Gastroesophageal sphincter (tissue), 3 donors: ENCODE measurements around the gene RFPL4A.

ENCODE experiments used
- EP300 ChIP-seq: sonication (generic); formaldehyde crosslinking; IDR thresholded peaks from one replicate; pipeline ENCODE4 v1.6.1; 2017; ENCODE audit warnings: antibody characterized with exemption, mild to moderate bottlenecking
- POLR2A ChIP-seq, 2 donors: fragments of 450-650 bp; IDR thresholded peaks; one replicate each; pipeline ENCODE4 v1.6.1; 2017; ENCODE audit warnings: antibody characterized with exemption in 2 of 2, mild to moderate bottlenecking in 2 of 2, moderate library complexity in 1 of 2
- TF ChIP-seq, protein P1 (sequence below), 4 experiments: fragments of 200-600 bp in 2 of 4; fragments of 450-650 bp in 2 of 4; sonication (generic) in 1 of 4; IDR thresholded peaks; one replicate each; pipeline ENCODE4 v1.5.1; 2017 to 2019; ENCODE audit warnings: antibody characterized with exemption in 4 of 4, mild to moderate bottlenecking in 2 of 4, moderate library complexity in 2 of 4

DNA sequence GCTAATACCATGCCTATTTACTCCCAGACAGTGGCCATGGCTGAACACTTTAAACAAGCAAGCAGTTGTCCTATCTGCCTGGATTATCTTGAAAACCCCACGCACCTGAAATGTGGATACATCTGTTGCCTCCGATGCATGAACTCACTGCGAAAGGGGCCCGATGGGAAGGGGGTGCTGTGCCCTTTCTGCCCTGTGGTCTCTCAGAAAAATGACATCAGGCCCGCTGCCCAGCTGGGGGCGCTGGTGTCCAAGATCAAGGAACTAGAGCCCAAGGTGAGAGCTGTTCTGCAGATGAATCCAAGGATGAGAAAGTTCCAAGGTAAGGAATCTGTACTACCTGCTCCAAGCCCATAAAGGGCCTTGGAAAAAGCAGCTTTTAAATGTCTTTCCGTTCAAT, 18.6 kb downstream of the RFPL4A start:
- TF ChIP-seq, protein P1, sequence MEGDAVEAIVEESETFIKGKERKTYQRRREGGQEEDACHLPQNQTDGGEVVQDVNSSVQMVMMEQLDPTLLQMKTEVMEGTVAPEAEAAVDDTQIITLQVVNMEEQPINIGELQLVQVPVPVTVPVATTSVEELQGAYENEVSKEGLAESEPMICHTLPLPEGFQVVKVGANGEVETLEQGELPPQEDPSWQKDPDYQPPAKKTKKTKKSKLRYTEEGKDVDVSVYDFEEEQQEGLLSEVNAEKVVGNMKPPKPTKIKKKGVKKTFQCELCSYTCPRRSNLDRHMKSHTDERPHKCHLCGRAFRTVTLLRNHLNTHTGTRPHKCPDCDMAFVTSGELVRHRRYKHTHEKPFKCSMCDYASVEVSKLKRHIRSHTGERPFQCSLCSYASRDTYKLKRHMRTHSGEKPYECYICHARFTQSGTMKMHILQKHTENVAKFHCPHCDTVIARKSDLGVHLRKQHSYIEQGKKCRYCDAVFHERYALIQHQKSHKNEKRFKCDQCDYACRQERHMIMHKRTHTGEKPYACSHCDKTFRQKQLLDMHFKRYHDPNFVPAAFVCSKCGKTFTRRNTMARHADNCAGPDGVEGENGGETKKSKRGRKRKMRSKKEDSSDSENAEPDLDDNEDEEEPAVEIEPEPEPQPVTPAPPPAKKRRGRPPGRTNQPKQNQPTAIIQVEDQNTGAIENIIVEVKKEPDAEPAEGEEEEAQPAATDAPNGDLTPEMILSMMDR (IDR thresholded peaks at IDR 0.05), result no peak
- no peak for TF ChIP-seq EP300
- no peak for TF ChIP-seq POLR2A (IDR thresholded peaks at IDR 0.05)
